ENCODE data around the gene EVI5L. TPM values are rescaled to one million over a fixed set of nuclear protein-coding genes. Genes with fewer than 3 reads are reported as not detected.

EVI5L gene
- polyA plus RNA-seq, 3 donors: 0.76 to 5.7 (median 1.3) TPM

GRCh38 chr19:7907544-7907943, 77.5 kb downstream of the EVI5L start:
- Histone ChIP-seq H3K4me1 (ENCODE audit: control insufficient read depth in 1 of 2, insufficient read depth in 2 of 2, low read length in 2 of 2) (peaks cover 18 to 23% of the 10 kb centered on the region in 2 donors), H3K4me2 (replicated peaks; ENCODE audit: extremely low read depth, low read length, poor library complexity, severe bottlenecking) (no peak overlapping the region), H2AFZ (ENCODE audit: insufficient read depth, low read depth, low read length, poor library complexity, severe bottlenecking) (no peak overlapping the region), H3K4me3 (replicated peaks in 1 of 3; ENCODE audit: low read depth in 2 of 3, low read length in 3 of 3) (no peak overlapping the region), H3K36me3 (replicated peaks in 1 of 2; ENCODE audit: control insufficient read depth in 1 of 2, insufficient read depth in 2 of 2, low read length in 2 of 2) (peaks cover 40 to 49% of the 10 kb centered on the region in 2 donors), H3K9me3 (replicated peaks in 1 of 2; ENCODE audit: control insufficient read depth in 1 of 2, insufficient read depth in 1 of 2, low read length in 2 of 2) (no peaks in the 10 kb centered on the region), H3K27me3 (ENCODE audit: control insufficient read depth in 2 of 2, insufficient read depth in 2 of 2, low read length in 2 of 2) (no peaks in the 10 kb centered on the region), H3K79me2 (ENCODE audit: insufficient read depth, low read length) (peaks cover 39% of the 10 kb centered on the region), H4K20me1 (ENCODE audit: insufficient read depth, low read length) (peaks cover 77% of the 10 kb centered on the region), H3K9ac (ENCODE audit: insufficient read depth, low read length, poor library complexity, severe bottlenecking) (no peak overlapping the region), H3K27ac (ENCODE audit: low read depth in 1 of 2, low read length in 2 of 2) (no peak overlapping the region)
- intact Hi-C loops (cut with micrococcal nuclease): loop anchor here in 1 of 2 donors (10.0 kb wide), 1 partner anchor 273 kb away; the partner anchor contains the start of genes PCP2 and STXBP2
- Mint-ChIP-seq H3K27me3 (ENCODE audit: low read depth in 3 of 3) (peaks cover 2 to 3% (median 2%) of the 10 kb centered on the region in 3 donors), H3K36me3 (peaks cover 31 to 57% of the 10 kb centered on the region in 2 donors), H3K4me1 (peaks cover 19% of the 10 kb centered on the region), H3K4me3 (no peak overlapping the region), H3K27ac (no peak overlapping the region), H3K9me3 (peaks cover 0 to 2% (median 0%) of the 10 kb centered on the region in 7 donors)
- 97% methylated on average over 8 of the region's 11 CpGs for WGBS (ENCODE audit: insufficient coverage)
- DNase-seq: no peak
- no peak for TF ChIP-seq CTCF (IDR thresholded peaks at IDR 0.05)

GRCh38 chr19:7908078-7908699, 78.2 kb downstream of the EVI5L start:
- intact Hi-C loops (cut with micrococcal nuclease): loop anchor here in 1 of 2 donors (10.0 kb wide), 1 partner anchor 273 kb away; the partner anchor contains the start of genes PCP2 and STXBP2
- Mint-ChIP-seq H3K27ac (no peak overlapping the region), H3K4me3 (no peak overlapping the region), H3K9me3 (no peaks in the 10 kb centered on the region), H3K36me3 (peaks cover 37 to 63% of the 10 kb centered on the region in 2 donors), H3K4me1 (peaks cover 13% of the 10 kb centered on the region), H3K27me3 (ENCODE audit: low read depth in 3 of 3) (peaks cover 2 to 4% (median 3%) of the 10 kb centered on the region in 3 donors)
- WGBS (ENCODE audit: insufficient coverage): 91% methylated on average over 14 of the region's 14 CpGs
- DNase-seq: no peak
- H3K79me2 ChIP-seq (ENCODE audit: insufficient read depth, low read length): peaks cover 39% of the 10 kb centered on the region
- no peak overlapping the region for H2AFZ ChIP-seq (ENCODE audit: insufficient read depth, low read depth, low read length, poor library complexity, severe bottlenecking)
- TF ChIP-seq CTCF (IDR thresholded peaks at IDR 0.05): no peak
- H3K36me3 ChIP-seq (replicated peaks in 1 of 2; ENCODE audit: control insufficient read depth in 1 of 2, insufficient read depth in 2 of 2, low read length in 2 of 2): peaks cover 46 to 55% of the 10 kb centered on the region in 2 donors
- no peaks in the 10 kb centered on the region for H3K27me3 ChIP-seq (ENCODE audit: control insufficient read depth in 2 of 2, insufficient read depth in 2 of 2, low read length in 2 of 2)
- H4K20me1 ChIP-seq (ENCODE audit: insufficient read depth, low read length): peaks cover 83% of the 10 kb centered on the region
- H3K27ac ChIP-seq (ENCODE audit: low read depth in 1 of 2, low read length in 2 of 2): no peak overlapping the region
- H3K4me2 ChIP-seq (replicated peaks; ENCODE audit: extremely low read depth, low read length, poor library complexity, severe bottlenecking): no peak overlapping the region
- H3K4me3 ChIP-seq (replicated peaks in 1 of 3; ENCODE audit: low read depth in 2 of 3, low read length in 3 of 3): no peak overlapping the region
- H3K9ac ChIP-seq (ENCODE audit: insufficient read depth, low read length, poor library complexity, severe bottlenecking): no peak overlapping the region
- peaks cover 11 to 17% of the 10 kb centered on the region in 2 donors for H3K4me1 ChIP-seq (ENCODE audit: control insufficient read depth in 1 of 2, insufficient read depth in 2 of 2, low read length in 2 of 2)
- H3K9me3 ChIP-seq (replicated peaks in 1 of 2; ENCODE audit: control insufficient read depth in 1 of 2, insufficient read depth in 1 of 2, low read length in 2 of 2): no peaks in the 10 kb centered on the region
